Chondrocyte (in vitro differentiated cells): Measurements from ENCODE around the gene CDK5R1. TPM values are rescaled to one million over a fixed set of nuclear protein-coding genes. Genes with fewer than 3 reads are reported as not detected.

Experiments used
- DNase-seq: peaks from one replicate; pipeline ENCODE4 v3.0.0; 2021; ENCODE audit warnings: mixed read lengths, low spot score
- H3K27ac Mint-ChIP-seq: one replicate; pipeline ENCODE4 v1.8.0; 2021; ENCODE audit warnings: mild to moderate bottlenecking, moderate library complexity, mixed read lengths; ENCODE audit not compliant: unreplicated experiment
- H3K27me3 Mint-ChIP-seq: 2 replicates; pipeline ENCODE4 v1.8.0; 2021; ENCODE audit warnings: low read depth, mixed read lengths
- H3K36me3 Mint-ChIP-seq: 2 replicates; pipeline ENCODE4 v1.8.0; 2021; ENCODE audit warnings: low read depth, mixed read lengths
- H3K4me1 Mint-ChIP-seq: 2 replicates; pipeline ENCODE4 v1.8.0; 2021; ENCODE audit warnings: low read depth, mild to moderate bottlenecking, mixed read lengths
- H3K4me3 Mint-ChIP-seq: one replicate; pipeline ENCODE4 v1.8.0; 2021; ENCODE audit warnings: mild to moderate bottlenecking, moderate library complexity, mixed read lengths; ENCODE audit not compliant: unreplicated experiment
- H3K9me3 Mint-ChIP-seq: 2 replicates; pipeline ENCODE4 v1.8.0; 2021; ENCODE audit warnings: low read depth, mixed read lengths
- CTCF ChIP-seq: fragments of 200-600 bp; sonication (generic); IDR thresholded peaks from 2 replicates; pipeline ENCODE4 v1.5.0; 2021; ENCODE audit warnings: antibody characterized with exemption, mild to moderate bottlenecking, moderate library complexity
- total RNA-seq: library from RNA; stranded (reverse); gene quantifications from 3 replicates; pipeline ENCODE4 v1.2.1, GENCODE V29; 2021

The CDK5R1 gene
- total RNA-seq, 1 donor from 2014 or later, result 2.1 TPM

- no peaks in the 10 kb centered on the region for H3K9me3 Mint-ChIP-seq
- no peak overlapping the region for H3K27ac Mint-ChIP-seq
- H3K4me1 Mint-ChIP-seq, result peaks cover 29% of the 10 kb centered on the region
- no peaks in the 10 kb centered on the region for H3K36me3 Mint-ChIP-seq
- TF ChIP-seq CTCF, result no peak
- no peak overlapping the region for H3K4me3 Mint-ChIP-seq
- no peak for DNase-seq
- H3K27me3 Mint-ChIP-seq, result no peaks in the 10 kb centered on the region
Measured at GRCh38 chr17:32493571-32493970, 6.8 kb downstream of the CDK5R1 start.

GRCh38 chr17:32493976-32494513 is 7.3 kb downstream of the CDK5R1 start:
- peaks cover 32% of the 10 kb centered on the region for H3K4me1 Mint-ChIP-seq
- no peaks in the 10 kb centered on the region for H3K36me3 Mint-ChIP-seq
- no peak for TF ChIP-seq CTCF
- H3K27ac Mint-ChIP-seq, result no peak overlapping the region
- no peak for DNase-seq
- no peaks in the 10 kb centered on the region for H3K9me3 Mint-ChIP-seq
- no peaks in the 10 kb centered on the region for H3K27me3 Mint-ChIP-seq
- H3K4me3 Mint-ChIP-seq, result no peak overlapping the region

GRCh38 chr17:32494621-32495358 is 8.0 kb downstream of the CDK5R1 start:
- Mint-ChIP-seq H3K36me3 (no peaks in the 10 kb centered on the region), H3K27ac (no peak overlapping the region), H3K4me3 (no peak overlapping the region), H3K9me3 (no peaks in the 10 kb centered on the region), H3K4me1 (peaks cover 30% of the 10 kb centered on the region), H3K27me3 (no peaks in the 10 kb centered on the region)
- no peak for TF ChIP-seq CTCF
- peak; percentile 77 for DNase-seq

- Mint-ChIP-seq H3K4me1 (peaks cover 29% of the 10 kb centered on the region), H3K27me3 (no peaks in the 10 kb centered on the region), H3K9me3 (no peaks in the 10 kb centered on the region), H3K36me3 (no peaks in the 10 kb centered on the region), H3K4me3 (no peak overlapping the region), H3K27ac (peak overlapping the region; percentile 79)
- peak; percentile 95 for DNase-seq
- TF ChIP-seq CTCF, result no peak
Measured at GRCh38 chr17:32495359-32496231, 8.8 kb downstream of the CDK5R1 start.

GRCh38 chr17:32496395-32497073 is 9.7 kb downstream of the CDK5R1 start:
- Mint-ChIP-seq H3K4me1 (peaks cover 29% of the 10 kb centered on the region), H3K4me3 (no peak overlapping the region), H3K27me3 (no peaks in the 10 kb centered on the region)

More at GRCh38 chr17:32496395-32497073, 9.7 kb downstream of the CDK5R1 start:
- Mint-ChIP-seq H3K36me3 (peaks cover 2% of the 10 kb centered on the region), H3K27ac (peak overlapping the region; percentile 90), H3K9me3 (no peaks in the 10 kb centered on the region)
- DNase-seq, result peak; percentile 84
- TF ChIP-seq CTCF, result no peak
